ENCODE results near the gene LONP2. TPM values are rescaled to one million over a fixed set of nuclear protein-coding genes. Genes with fewer than 3 reads are reported as not detected.

The LONP2 gene, protein sequence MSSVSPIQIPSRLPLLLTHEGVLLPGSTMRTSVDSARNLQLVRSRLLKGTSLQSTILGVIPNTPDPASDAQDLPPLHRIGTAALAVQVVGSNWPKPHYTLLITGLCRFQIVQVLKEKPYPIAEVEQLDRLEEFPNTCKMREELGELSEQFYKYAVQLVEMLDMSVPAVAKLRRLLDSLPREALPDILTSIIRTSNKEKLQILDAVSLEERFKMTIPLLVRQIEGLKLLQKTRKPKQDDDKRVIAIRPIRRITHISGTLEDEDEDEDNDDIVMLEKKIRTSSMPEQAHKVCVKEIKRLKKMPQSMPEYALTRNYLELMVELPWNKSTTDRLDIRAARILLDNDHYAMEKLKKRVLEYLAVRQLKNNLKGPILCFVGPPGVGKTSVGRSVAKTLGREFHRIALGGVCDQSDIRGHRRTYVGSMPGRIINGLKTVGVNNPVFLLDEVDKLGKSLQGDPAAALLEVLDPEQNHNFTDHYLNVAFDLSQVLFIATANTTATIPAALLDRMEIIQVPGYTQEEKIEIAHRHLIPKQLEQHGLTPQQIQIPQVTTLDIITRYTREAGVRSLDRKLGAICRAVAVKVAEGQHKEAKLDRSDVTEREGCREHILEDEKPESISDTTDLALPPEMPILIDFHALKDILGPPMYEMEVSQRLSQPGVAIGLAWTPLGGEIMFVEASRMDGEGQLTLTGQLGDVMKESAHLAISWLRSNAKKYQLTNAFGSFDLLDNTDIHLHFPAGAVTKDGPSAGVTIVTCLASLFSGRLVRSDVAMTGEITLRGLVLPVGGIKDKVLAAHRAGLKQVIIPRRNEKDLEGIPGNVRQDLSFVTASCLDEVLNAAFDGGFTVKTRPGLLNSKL
- total RNA-seq = 48.1 and 60.3 TPM in 2 replicates
- 42.5 and 51.8 TPM in 2 replicates for polyA plus RNA-seq

DNA sequence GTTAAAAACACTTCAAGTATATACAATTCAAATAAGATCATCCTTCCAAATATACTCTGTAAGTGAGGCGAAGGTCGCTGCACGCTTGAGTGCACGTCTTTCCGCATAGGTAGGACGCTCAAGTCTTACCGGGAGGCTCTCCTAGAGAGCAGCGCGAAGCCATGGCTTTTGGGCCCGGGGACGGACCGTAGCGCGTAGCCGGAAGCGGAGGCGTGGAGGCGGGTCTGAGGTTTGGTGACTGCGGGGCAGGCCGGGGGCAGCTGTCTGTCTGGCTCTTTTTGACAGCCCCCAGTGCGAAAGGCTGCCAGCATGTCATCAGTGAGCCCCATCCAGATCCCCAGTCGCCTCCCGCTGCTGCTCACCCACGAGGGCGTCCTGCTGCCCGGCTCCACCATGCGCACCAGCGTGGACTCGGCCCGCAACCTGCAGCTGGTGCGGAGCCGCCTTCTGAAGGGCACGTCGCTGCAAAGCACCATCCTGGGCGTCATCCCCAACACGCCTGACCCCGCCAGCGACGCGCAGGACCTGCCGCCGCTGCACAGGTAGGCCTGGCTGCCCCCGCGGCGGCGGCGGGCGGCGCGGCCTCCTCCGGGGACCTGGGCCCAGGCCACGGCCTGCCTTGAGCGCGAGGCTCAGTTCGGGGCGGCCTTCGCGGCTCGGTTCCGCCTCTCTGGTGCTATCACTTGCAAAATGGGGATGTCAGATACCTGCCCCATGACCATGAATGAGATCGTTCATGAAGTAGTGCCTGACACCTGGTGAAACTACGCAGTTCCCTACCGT, at the start of gene LONP2:
TSS of gene LONP2 (plus strand) at position 221 of the 783 bp plus-strand sequence. CDS start at position 310, 89 bp downstream.
- H3K4me3 ChIP-seq = peak within 1 kb of the TSS; percentile 70
- no peaks in the 10 kb centered on the region for H3K27me3 ChIP-seq
- peaks cover 16% of the 10 kb centered on the region for H3K4me1 ChIP-seq (ENCODE audit: low read depth)
- H3K27ac ChIP-seq = peak within 1 kb of the TSS; percentile 91
- H3K9me3 ChIP-seq (ENCODE audit: low read depth) = no peaks in the 10 kb centered on the region
- TF ChIP-seq, protein P1, sequence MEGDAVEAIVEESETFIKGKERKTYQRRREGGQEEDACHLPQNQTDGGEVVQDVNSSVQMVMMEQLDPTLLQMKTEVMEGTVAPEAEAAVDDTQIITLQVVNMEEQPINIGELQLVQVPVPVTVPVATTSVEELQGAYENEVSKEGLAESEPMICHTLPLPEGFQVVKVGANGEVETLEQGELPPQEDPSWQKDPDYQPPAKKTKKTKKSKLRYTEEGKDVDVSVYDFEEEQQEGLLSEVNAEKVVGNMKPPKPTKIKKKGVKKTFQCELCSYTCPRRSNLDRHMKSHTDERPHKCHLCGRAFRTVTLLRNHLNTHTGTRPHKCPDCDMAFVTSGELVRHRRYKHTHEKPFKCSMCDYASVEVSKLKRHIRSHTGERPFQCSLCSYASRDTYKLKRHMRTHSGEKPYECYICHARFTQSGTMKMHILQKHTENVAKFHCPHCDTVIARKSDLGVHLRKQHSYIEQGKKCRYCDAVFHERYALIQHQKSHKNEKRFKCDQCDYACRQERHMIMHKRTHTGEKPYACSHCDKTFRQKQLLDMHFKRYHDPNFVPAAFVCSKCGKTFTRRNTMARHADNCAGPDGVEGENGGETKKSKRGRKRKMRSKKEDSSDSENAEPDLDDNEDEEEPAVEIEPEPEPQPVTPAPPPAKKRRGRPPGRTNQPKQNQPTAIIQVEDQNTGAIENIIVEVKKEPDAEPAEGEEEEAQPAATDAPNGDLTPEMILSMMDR (IDR thresholded peaks at IDR 0.05; ENCODE audit: low read depth, low read length) = no peak
- DNase-seq (ENCODE audit: low read depth in 1 of 2, low spot score in 1 of 2) = peak; percentile 90 to 92
- H3K36me3 ChIP-seq = no peaks in the 10 kb centered on the region

DNA sequence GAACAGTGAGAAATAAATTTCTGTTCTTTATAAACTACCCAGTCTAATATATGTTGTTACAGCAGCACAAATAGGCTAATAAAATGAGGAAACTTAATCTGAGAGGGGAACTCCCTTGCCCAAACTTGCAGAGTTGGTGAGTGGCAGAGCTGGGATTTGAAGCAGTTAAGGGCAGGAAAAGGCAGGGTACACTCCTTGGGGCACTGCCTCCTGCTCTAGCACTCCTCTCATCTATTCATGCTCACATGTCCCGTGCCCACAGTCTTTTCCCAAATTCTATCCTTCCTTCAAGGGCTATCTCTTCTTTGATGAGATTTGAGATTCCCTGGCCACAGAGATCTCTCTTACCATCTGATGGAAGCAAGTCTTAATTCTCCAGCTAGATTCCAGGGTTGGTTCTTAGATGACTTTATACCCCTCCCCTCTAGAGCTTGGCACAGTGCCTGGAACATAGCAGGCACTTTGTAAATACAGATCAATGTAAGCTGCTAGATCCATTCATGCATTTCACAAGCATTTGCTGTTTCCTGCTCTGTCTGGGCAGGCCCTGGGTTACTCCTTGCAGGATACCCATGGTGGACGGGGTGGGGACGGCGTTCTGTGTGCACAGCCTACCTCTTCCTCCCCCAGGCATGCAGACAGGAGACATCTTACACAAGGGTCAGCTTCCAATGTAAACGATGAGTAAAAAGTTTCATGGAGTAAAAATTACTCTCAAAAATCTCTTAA, 49.1 kb upstream of the LONP2 start:
- H3K4me1 ChIP-seq (ENCODE audit: low read depth) = no peaks in the 10 kb centered on the region
- no peak overlapping the region for H3K27ac ChIP-seq
- H3K9me3 ChIP-seq (ENCODE audit: low read depth) = no peaks in the 10 kb centered on the region
- DNase-seq (ENCODE audit: low read depth in 1 of 2, low spot score in 1 of 2) = peak in 1 of 2 donors; percentile 36
- TF ChIP-seq, protein P1 (IDR thresholded peaks at IDR 0.05; ENCODE audit: low read depth, low read length) = no peak
- no peak overlapping the region for H3K4me3 ChIP-seq
- H3K27me3 ChIP-seq = no peaks in the 10 kb centered on the region
- H3K36me3 ChIP-seq = no peaks in the 10 kb centered on the region

DNA sequence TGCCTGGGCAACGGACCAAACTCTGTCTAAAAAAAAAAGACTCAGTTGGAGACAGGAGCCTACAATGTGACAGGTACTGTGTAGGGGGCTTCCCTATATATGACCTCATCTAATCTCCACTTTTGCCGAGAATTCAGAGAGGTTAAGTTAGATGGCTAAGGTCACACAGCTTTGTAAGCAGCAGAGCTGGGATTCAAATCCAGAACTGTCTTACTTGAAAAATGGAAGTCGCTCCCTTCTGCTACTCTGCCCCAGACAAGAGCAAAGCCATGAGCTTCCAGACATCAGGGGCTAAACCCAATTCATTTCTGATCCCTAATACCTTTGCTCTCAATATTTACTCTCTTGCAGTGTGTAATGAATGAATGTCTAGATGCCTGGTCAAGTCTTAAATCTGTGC, 46.8 kb upstream of the LONP2 start:
- no peak overlapping the region for H3K4me3 ChIP-seq
- no peaks in the 10 kb centered on the region for H3K9me3 ChIP-seq (ENCODE audit: low read depth)
- no peak overlapping the region for H3K27ac ChIP-seq
- no peaks in the 10 kb centered on the region for H3K36me3 ChIP-seq
- H3K4me1 ChIP-seq (ENCODE audit: low read depth) = no peaks in the 10 kb centered on the region
- TF ChIP-seq, protein P1 (IDR thresholded peaks at IDR 0.05; ENCODE audit: low read depth, low read length) = no peak
- DNase-seq (ENCODE audit: low read depth in 1 of 2, low spot score in 1 of 2) = no peak
- H3K27me3 ChIP-seq = no peaks in the 10 kb centered on the region

DNA sequence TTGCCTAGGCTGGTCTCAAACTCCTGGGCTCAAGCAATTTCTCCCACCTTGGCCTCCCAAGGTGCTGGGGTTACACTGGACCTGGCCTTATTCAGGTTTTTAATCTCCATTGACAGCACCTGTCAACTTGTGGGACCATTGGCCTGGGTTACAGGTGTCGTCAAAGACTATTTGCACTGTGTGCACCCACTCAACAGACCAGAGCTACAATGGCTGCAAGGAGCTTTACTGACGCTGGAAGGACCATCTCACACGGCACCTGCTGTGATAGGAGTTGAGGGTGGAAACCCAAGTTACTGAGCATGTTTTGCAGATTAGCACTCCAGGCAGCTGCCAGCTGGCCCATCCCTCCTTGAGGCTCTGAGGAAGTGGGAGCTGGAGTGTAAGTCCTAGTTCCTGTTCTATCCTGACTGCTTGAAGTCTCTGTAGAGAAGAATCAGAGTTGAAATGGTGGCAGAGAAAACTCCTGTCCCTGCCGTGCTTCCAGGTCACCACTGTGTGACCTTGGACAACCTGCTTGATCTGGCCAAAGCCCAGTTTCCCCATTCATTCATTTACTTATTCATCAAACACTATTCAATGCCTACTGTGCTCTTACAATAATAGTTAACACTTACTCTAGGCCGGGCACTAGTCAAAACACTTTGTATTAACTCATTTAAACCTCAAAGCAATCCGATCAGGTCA, 42.4 kb upstream of the LONP2 start:
- H3K27ac ChIP-seq = no peak overlapping the region
- H3K9me3 ChIP-seq (ENCODE audit: low read depth) = no peaks in the 10 kb centered on the region
- no peak overlapping the region for H3K4me3 ChIP-seq
- DNase-seq (ENCODE audit: low read depth in 1 of 2, low spot score in 1 of 2) = no peak
- no peaks in the 10 kb centered on the region for H3K27me3 ChIP-seq
- no peaks in the 10 kb centered on the region for H3K36me3 ChIP-seq
- TF ChIP-seq, protein P1 (IDR thresholded peaks at IDR 0.05; ENCODE audit: low read depth, low read length) = no peak
- H3K4me1 ChIP-seq (ENCODE audit: low read depth) = no peaks in the 10 kb centered on the region

Measured in cardiac muscle cell (in vitro differentiated cells and primary cell).